Activated T-cell treated with anti-CD3 and anti-CD28 coated beads, Interleukin-2, amount 50 U/mL, for 24 hours (primary cell): ENCODE results near the gene CA11.

ENCODE experiments used
- DNase-seq: peaks from one replicate; pipeline ENCODE4 v3.0.0-alpha.2; 2020
- H3K27ac Mint-ChIP-seq: 2 replicates; pipeline ENCODE4 v1.8.0; 2020; ENCODE audit warnings: mild to moderate bottlenecking, mixed read lengths
- H3K27me3 Mint-ChIP-seq: 2 replicates; pipeline ENCODE4 v1.8.0; 2020; ENCODE audit warnings: mixed read lengths
- H3K36me3 Mint-ChIP-seq: 2 replicates; pipeline ENCODE4 v1.8.0; 2020; ENCODE audit warnings: low read depth, mixed read lengths
- H3K4me1 Mint-ChIP-seq: 2 replicates; pipeline ENCODE4 v1.8.0; 2020; ENCODE audit warnings: low read depth, mixed read lengths
- H3K4me3 Mint-ChIP-seq: 2 replicates; pipeline ENCODE4 v1.8.0; 2020; ENCODE audit warnings: mild to moderate bottlenecking, moderate library complexity, mixed read lengths
- H3K9me3 Mint-ChIP-seq: 2 replicates; pipeline ENCODE4 v1.8.0; 2020; ENCODE audit warnings: mixed read lengths

Gene CA11

DNA sequence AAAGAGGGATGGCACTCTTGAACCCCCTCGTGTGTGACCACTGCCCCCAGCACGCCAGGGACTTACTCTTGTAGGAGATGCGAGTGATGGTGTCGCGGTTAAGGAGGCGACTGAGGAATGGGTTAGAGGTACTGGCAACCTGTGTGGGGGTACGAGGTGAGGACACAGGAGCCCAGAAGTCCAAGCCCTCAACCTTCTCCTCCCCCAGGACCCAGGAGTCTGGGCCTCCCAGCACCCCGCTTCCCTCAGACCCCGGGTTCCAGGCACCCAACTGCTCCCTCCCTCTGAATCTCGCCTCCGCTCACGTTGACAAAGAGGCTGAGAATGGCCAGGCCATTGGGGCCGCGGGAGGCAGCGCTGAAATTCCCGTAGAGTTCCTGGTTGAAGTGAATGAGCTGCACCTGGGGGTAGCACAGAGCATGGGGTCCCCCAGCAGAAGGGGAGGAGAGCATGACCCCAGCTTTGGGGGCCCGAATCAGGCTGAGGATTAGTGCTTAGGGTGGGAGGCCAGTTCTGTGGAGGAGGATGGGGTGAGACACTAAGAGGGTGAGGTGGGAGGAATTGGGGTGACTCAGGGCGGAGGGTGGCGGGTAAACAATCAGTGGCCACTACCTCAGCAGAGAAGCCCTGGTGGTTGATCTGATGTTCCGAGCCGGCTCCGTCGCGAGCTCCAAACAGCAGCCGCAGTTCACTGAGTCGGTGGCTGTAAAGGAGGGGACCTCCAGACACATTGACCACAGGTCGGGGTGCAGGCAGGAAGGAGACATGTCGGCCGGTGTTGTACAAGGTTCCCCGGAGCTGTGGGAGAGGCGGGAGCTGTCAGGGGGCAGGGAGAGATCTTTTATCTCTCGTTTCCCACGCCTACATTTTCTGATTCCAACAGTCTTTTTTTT is 6.3 kb downstream of the CA11 start:
- Mint-ChIP-seq H3K4me3 (peak overlapping the region; percentile 75), H3K9me3 (no peaks in the 10 kb centered on the region), H3K36me3 (no peaks in the 10 kb centered on the region), H3K27me3 (no peaks in the 10 kb centered on the region), H3K4me1 (peaks cover 47% of the 10 kb centered on the region), H3K27ac (peak overlapping the region; percentile 57)
- no peak for DNase-seq

- peaks cover 50% of the 10 kb centered on the region for H3K4me1 Mint-ChIP-seq
- no peaks in the 10 kb centered on the region for H3K27me3 Mint-ChIP-seq
- peak overlapping the region; percentile 98 for H3K27ac Mint-ChIP-seq
- H3K4me3 Mint-ChIP-seq, result peak overlapping the region; percentile 10
- peak; percentile 59 for DNase-seq
- H3K36me3 Mint-ChIP-seq, result no peaks in the 10 kb centered on the region
- H3K9me3 Mint-ChIP-seq, result no peaks in the 10 kb centered on the region
Measured at GRCh38 chr19:48638831-48639381, 7.1 kb downstream of the CA11 start.

DNA sequence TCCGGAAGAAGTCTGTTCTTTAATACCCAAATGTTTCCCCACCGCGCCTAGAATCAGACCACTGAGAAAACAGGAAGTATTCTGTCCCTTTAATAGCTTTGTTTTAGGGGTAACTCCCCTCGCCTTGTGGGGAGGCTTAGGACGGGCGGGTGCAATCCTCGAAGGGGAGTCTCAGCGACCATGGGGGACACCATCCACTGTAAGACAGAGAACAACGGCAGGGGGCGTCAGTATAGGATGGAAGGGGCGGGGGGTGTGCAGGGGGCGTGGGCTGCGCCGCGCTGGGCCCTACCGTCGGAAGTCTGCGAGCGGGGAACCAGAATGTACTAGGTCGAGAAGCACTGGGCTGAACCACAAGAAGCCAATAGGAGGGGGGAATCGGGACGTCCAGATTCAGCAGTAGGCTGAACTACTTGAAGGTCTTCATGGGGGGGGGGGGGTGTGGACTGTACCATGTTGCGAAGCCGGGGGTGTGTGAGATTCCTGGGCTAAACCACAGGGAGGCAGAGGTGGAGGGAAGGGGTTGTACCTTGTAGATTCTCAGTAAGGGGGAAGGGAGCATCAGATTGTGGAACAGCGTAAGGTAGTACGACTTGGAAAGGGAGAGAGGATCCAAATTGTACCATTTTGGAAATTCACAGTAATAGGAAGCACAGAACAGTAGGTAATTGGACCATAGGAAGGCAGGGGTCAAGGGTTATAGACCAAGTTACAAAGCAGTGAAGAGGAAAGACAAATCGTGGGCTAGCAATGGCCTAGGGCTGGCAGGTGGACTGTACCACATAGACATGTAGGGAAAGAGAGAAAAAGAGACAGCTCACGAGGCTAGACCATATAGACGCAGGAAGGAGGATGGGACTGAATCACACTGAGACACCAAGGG is 7.8 kb downstream of the CA11 start:
- Mint-ChIP-seq H3K4me3 (peak overlapping the region; percentile 82), H3K36me3 (no peaks in the 10 kb centered on the region), H3K27me3 (no peaks in the 10 kb centered on the region), H3K4me1 (peaks cover 57% of the 10 kb centered on the region), H3K27ac (peak overlapping the region; percentile 98), H3K9me3 (no peaks in the 10 kb centered on the region)
- peak; percentile 82 for DNase-seq

DNA sequence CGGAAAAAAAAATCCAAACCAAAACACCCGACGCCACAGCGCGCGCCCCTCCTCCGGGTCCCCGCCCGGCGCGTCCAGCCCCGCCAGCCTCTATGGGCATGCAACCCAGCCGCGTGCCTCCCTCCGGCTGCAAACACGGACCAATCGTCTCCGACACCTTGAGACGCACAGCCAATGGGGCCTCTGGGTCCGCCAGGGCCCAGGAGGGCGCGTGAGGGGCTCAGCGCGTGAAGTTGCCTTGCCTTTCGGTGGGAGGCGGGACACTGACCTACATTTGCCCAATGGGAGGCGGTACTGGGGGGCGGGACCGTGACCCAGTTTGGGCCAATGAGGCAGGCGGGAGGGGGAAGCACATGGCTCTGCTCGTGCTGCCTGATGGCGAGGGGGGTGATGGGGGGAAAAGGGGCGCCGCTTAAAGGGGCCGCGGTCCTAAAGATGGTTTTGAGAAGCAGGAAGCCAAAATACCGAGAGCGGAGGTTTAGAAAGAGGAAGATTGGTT is 8.5 kb downstream of the CA11 start:
- Mint-ChIP-seq H3K4me3 (peak overlapping the region; percentile 82), H3K36me3 (peaks cover 3% of the 10 kb centered on the region), H3K9me3 (no peaks in the 10 kb centered on the region), H3K4me1 (peaks cover 64% of the 10 kb centered on the region), H3K27me3 (no peaks in the 10 kb centered on the region), H3K27ac (peak overlapping the region; percentile 98)
- DNase-seq, result peak; percentile 99

DNA sequence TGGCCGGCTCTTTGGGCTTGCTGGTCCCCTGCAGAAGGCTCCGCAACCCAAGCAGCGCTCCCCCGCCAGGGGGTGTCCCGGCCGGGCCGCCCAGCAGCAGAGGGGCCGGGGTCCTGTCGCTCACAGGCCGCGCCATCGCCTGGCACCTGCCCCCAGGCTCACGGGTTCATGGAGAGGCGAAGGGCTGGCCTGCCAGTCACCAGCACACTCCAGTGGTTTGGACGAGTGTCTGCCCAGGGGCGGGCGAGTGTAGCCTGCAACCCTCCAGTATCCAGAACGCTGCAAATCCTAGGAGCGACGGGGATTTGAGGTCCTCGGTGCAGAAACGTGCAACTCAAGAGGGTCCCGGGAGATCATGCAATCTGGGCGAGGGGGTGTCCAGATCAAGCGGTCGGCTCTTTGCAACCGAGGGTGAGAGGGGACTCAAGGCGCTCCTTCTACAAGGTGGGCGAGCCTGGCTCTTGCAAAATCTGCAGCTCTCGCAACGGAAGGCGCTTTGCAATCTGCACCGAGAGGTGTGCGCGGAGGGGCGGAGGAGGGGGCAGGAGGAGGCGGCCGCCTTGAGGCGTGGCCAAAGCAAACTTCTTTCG is 9.0 kb downstream of the CA11 start, which contains the start of gene DBP:
TSS of gene DBP (minus strand) at position 521 of the 590 bp plus-strand sequence. CDS start at position 136, 385 bp downstream.
- Mint-ChIP-seq H3K4me3 (peak within 1 kb of the TSS; percentile 82), H3K4me1 (peaks cover 67% of the 10 kb centered on the region), H3K36me3 (peaks cover 6% of the 10 kb centered on the region), H3K9me3 (no peaks in the 10 kb centered on the region), H3K27ac (peak within 1 kb of the TSS; percentile 98), H3K27me3 (no peaks in the 10 kb centered on the region)
- DNase-seq, result no peak

DNA sequence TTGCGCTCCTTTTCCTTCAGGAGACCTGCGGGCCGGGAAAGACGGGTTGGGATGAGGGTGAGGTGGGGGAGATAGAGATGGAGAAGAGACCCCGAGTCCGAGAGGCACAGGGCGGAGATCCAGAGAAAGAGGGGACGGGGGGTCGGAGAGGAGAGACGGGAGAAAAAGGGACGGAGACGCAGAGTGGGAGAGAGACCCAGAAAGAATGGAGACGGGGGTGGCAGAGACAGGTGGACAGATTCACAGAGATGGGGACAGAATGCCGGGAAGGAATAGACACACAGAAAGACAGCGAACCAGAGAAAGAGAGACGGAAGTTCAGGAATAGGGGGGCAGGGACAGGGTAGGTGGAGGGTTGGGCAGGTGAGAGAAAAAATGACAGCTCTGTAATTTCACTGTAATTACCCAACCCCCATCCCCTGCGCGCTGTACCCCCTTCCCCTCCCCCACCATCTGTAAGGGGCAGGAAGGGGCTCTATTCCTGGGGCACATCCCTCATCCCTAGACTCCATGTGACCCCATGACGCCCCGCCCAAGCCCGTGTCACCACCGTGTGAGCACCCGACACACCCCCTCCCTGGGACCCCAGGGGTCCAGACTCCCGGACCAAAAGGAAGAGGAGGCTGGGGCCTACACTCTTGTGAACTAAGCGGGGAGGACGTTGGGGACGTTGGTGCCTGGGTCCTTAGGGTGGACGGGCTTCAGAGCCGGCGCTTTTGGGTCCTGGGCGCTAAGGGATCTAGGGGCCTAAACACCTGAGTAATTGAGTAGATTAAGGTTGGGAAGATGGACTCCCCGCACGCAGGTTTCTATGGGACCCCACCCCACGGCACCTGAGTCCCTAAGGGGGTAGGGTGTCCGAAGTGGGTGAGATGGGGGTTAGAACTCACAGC is 9.8 kb downstream of the CA11 start:
- H3K36me3 Mint-ChIP-seq, result peaks cover 11% of the 10 kb centered on the region

DNA sequence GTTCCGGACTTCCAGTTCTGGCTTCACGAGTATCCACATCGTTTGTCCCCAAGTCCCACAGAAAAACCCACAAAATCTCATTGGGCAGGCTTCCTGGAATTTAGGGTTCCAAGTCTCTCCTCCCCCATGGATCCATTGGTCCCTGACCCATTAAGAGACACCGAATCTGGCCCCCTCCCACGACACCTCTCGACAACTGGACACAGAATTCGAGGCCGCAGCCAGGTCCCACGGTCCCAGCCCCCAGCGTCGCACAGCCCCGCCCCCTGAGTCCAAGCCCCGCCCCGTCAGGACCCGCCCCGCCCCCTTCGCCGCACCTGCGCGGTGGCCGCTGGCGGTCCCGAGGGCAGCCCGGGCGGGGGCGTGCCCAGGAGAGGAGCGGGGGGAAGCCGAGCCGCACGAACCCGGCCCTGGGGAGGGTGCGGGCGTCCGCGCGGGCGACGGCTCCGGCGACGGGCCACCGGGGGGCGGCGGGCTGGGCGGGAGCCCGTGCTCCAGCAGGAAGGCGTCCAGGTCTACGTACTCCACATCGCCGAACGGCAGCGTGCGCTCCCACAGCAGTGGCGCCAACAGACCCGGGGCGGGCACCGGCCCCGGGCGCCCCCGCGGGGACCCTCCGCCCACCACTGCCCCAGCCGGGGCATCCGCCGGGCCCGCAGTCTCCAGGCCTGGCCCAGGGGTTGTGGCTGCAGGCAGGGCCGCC is 10.6 kb downstream of the CA11 start:
- peak; percentile 88 for DNase-seq
- Mint-ChIP-seq H3K27me3 (no peaks in the 10 kb centered on the region), H3K9me3 (no peaks in the 10 kb centered on the region), H3K4me1 (peaks cover 75% of the 10 kb centered on the region), H3K4me3 (peak overlapping the region; percentile 82), H3K36me3 (peaks cover 18% of the 10 kb centered on the region), H3K27ac (peak overlapping the region; percentile 98)

More for the DNA sequence above, 9.8 kb downstream of the CA11 start:
- Mint-ChIP-seq H3K27me3 (no peaks in the 10 kb centered on the region), H3K4me1 (peaks cover 71% of the 10 kb centered on the region), H3K27ac (peak overlapping the region; percentile 98), H3K4me3 (peak overlapping the region; percentile 82), H3K9me3 (no peaks in the 10 kb centered on the region)
- DNase-seq, result peak; percentile 59

- H3K36me3 Mint-ChIP-seq, result peaks cover 25% of the 10 kb centered on the region
- peak; percentile 96 for DNase-seq
- H3K9me3 Mint-ChIP-seq, result no peaks in the 10 kb centered on the region
- H3K4me3 Mint-ChIP-seq, result peak overlapping the region; percentile 77
- peaks cover 75% of the 10 kb centered on the region for H3K4me1 Mint-ChIP-seq
- H3K27ac Mint-ChIP-seq, result peak overlapping the region; percentile 94
- no peaks in the 10 kb centered on the region for H3K27me3 Mint-ChIP-seq
Measured at GRCh38 chr19:48634424-48635262, 11.3 kb downstream of the CA11 start.

DNA sequence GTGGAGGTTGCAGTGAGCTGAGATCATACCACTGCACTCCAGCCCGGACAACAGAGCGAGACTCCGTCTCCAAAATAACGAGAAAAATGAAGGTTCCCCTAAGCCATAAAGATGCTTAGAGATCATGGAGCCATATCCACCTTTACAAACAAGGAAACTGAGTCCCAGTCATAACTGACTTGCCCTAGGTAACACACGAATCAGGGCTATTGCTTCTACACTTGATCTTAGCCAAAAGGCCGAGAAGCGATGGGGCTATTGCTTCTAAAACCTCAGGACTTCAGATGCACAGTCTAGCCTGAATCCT is 12.0 kb downstream of the CA11 start:
- Mint-ChIP-seq H3K4me1 (peaks cover 70% of the 10 kb centered on the region), H3K27me3 (no peaks in the 10 kb centered on the region), H3K9me3 (no peaks in the 10 kb centered on the region), H3K27ac (peak overlapping the region; percentile 94), H3K4me3 (peak overlapping the region; percentile 77), H3K36me3 (peaks cover 31% of the 10 kb centered on the region)
- DNase-seq, result no peak

DNA sequence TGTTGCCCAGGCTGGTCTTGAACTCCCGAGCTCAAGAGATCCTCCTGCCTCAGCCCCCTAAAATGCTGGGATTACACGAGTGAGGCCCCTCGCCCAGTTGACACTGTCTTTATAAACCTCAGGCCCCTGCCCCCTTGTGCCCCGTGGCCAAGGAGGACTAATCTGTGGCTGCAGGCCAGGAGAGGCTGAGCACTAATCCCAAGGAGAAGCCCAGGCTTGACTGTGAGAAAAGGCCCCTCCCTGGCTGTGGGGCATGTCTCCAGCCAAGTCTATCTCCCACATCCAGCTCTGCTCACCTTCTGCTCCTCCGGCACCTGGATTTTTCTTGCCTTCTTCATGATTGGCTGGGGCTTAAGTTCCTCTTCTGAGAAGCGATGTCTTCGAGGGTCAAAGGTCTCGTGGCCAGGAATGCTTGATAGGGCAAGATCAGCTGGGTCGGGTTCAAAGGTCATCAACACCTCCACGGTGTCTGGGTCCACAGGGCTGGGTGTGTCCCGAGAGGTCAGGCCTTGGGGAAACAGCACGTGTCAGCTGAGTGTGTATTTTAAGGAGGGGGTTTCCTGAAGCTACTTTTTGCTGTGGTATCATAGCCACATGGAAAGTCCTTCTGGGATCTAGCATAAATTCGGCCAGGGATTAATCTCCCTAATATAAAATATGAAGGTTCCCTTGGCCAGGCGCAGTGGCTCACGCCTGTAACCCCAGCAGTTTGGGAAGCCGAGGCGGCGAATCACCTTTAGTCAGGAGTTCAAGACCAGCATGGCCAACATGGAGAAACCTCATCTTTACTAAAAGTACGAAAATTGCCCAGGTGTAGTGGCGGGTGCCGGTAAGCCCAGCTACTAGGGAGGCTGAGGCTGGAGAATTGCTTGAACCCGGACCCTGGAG is 12.6 kb downstream of the CA11 start:
- peaks cover 37% of the 10 kb centered on the region for H3K36me3 Mint-ChIP-seq

GRCh38 chr19:48632692-48633147 is 13.3 kb downstream of the CA11 start:
- DNase-seq, result no peak
- peaks cover 58% of the 10 kb centered on the region for H3K4me1 Mint-ChIP-seq
- no peaks in the 10 kb centered on the region for H3K9me3 Mint-ChIP-seq
- no peaks in the 10 kb centered on the region for H3K27me3 Mint-ChIP-seq
- peak overlapping the region; percentile 94 for H3K27ac Mint-ChIP-seq
- peaks cover 39% of the 10 kb centered on the region for H3K36me3 Mint-ChIP-seq
- H3K4me3 Mint-ChIP-seq, result no peak overlapping the region

More for the DNA sequence above, 12.6 kb downstream of the CA11 start:
- no peaks in the 10 kb centered on the region for H3K9me3 Mint-ChIP-seq
- no peaks in the 10 kb centered on the region for H3K27me3 Mint-ChIP-seq
- DNase-seq, result no peak
- peak overlapping the region; percentile 94 for H3K27ac Mint-ChIP-seq
- H3K4me1 Mint-ChIP-seq, result peaks cover 64% of the 10 kb centered on the region
- peak overlapping the region; percentile 77 for H3K4me3 Mint-ChIP-seq
